Skeletal muscle tissue (tissue), 4 donors: ENCODE measurements around the gene MSI2. TPM values are rescaled to one million over a fixed set of nuclear protein-coding genes. Genes with fewer than 3 reads are reported as not detected.
A peak's percentile ranks its signal among the peaks of the same experiment; 100 is the strongest.

Source experiments
- H3K27ac ChIP-seq: one replicate; pipeline ENCODE4 v1.7.0; 2013; ENCODE audit warnings: mild to moderate bottlenecking, low read depth, low read length, inconsistent platforms
- H3K27me3 ChIP-seq, 3 donors: one replicate each; pipeline ENCODE4 v1.7.0; 2013; ENCODE audit warnings: low read length in 3 of 3; ENCODE audit not compliant: control insufficient read depth in 3 of 3, insufficient read depth in 3 of 3
- H3K36me3 ChIP-seq, 3 donors: one replicate each; pipeline ENCODE4 v1.7.0; 2013; ENCODE audit warnings: low read length in 3 of 3; ENCODE audit not compliant: control insufficient read depth in 3 of 3, insufficient read depth in 3 of 3
- H3K4me1 ChIP-seq, 3 donors: one replicate each; pipeline ENCODE4 v1.7.0; 2013; ENCODE audit warnings: low read length in 3 of 3, mild to moderate bottlenecking in 3 of 3; ENCODE audit not compliant: control insufficient read depth in 3 of 3, insufficient read depth in 3 of 3
- H3K4me3 ChIP-seq, 3 donors: one replicate each; pipeline ENCODE4 v1.7.0; 2013; ENCODE audit warnings: low read length in 3 of 3
- H3K9ac ChIP-seq, 3 donors: one replicate each; pipeline ENCODE4 v1.7.0; 2013; ENCODE audit warnings: low read length in 3 of 3, mild to moderate bottlenecking in 3 of 3, moderate library complexity in 2 of 3, low read depth in 1 of 3
- H3K9me3 ChIP-seq, 3 donors: one replicate each; pipeline ENCODE4 v1.7.0; 2013; ENCODE audit warnings: low read length in 3 of 3; ENCODE audit not compliant: control insufficient read depth in 3 of 3
- total RNA-seq: library from RNA; depleted of rRNA; stranded (reverse); fragments of >200 nt; gene quantifications from one replicate; pipeline ENCODE4 v1.2.3, GENCODE V29; 2014
- donor health status: Osteomylitis.

Gene MSI2
- total RNA-seq, 1 donor from 2014 or later, result 20.4 TPM

GRCh38 chr17:57533684-57534305 lies 277.5 kb downstream of the MSI2 start:
- H3K36me3 ChIP-seq, result peaks cover 0 to 7% (median 4%) of the 10 kb centered on the region in 3 donors
- no peaks in the 10 kb centered on the region for H3K27me3 ChIP-seq
- H3K27ac ChIP-seq, result no peak overlapping the region
- H3K9me3 ChIP-seq, result no peaks in the 10 kb centered on the region
- H3K9ac ChIP-seq, result no peak overlapping the region
- peaks cover 3 to 36% (median 23%) of the 10 kb centered on the region in 3 donors for H3K4me1 ChIP-seq
- H3K4me3 ChIP-seq, result no peak overlapping the region

GRCh38 chr17:57534863-57535248 lies 278.5 kb downstream of the MSI2 start:
- peaks cover 3 to 36% (median 23%) of the 10 kb centered on the region in 3 donors for H3K4me1 ChIP-seq
- H3K9ac ChIP-seq, result no peak overlapping the region
- H3K4me3 ChIP-seq, result no peak overlapping the region
- H3K36me3 ChIP-seq, result peaks cover 0 to 7% (median 4%) of the 10 kb centered on the region in 3 donors
- H3K9me3 ChIP-seq, result no peaks in the 10 kb centered on the region
- no peaks in the 10 kb centered on the region for H3K27me3 ChIP-seq
- H3K27ac ChIP-seq, result no peak overlapping the region

DNA sequence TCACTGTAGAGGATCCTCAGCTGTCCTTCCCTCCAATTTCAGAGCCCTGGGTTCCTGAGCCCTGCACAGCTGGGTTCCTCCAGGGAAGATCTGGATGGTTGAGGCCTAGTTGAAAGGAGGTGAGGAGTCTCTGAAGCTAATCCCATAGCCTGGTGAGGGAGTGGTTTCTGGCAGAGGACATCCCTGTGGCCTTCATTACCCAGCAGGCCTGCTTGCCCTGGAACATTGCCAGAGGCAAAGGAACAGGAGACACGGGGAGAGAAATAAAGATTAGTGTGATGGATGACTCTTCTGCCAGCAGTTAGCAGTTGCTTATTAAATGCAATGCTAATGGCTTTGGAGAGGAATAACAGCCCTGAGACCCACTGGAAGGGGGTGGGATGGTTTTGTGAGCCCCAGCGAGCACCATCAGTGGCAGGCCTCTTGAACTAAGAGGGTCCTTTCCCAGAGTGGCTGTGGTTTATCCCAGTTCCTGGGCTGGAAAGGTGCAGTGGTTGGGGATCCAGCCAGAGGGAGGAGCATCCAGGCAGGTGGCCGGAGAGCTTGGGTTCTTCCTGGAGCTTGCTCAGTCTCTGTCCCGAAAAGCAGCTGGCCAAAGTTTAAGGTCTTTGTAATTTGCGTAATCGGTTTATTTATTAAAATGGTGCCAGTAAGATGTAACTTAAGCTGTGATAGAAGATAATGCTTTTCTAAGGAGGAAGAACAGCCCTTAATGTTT lies 279.1 kb downstream of the MSI2 start:
- Histone ChIP-seq H3K4me3 (no peak overlapping the region), H3K36me3 (peaks cover 0 to 7% (median 3%) of the 10 kb centered on the region in 3 donors), H3K9me3 (no peaks in the 10 kb centered on the region), H3K27ac (no peak overlapping the region), H3K27me3 (no peaks in the 10 kb centered on the region), H3K9ac (no peak overlapping the region), H3K4me1 (peaks cover 3 to 36% (median 22%) of the 10 kb centered on the region in 3 donors)

- H3K9me3 ChIP-seq, result no peaks in the 10 kb centered on the region
- peaks cover 0 to 7% (median 2%) of the 10 kb centered on the region in 3 donors for H3K36me3 ChIP-seq
- no peak overlapping the region for H3K4me3 ChIP-seq
- H3K27ac ChIP-seq, result no peak overlapping the region
- H3K9ac ChIP-seq, result no peak overlapping the region
- peaks cover 3 to 38% (median 26%) of the 10 kb centered on the region in 3 donors for H3K4me1 ChIP-seq
- H3K27me3 ChIP-seq, result no peaks in the 10 kb centered on the region
Measured at GRCh38 chr17:57536289-57536688, 280.0 kb downstream of the MSI2 start.

GRCh38 chr17:57536789-57537523 lies 280.6 kb downstream of the MSI2 start:
- Histone ChIP-seq H3K9ac (no peak overlapping the region), H3K9me3 (no peaks in the 10 kb centered on the region), H3K27ac (no peak overlapping the region), H3K4me3 (no peak overlapping the region), H3K27me3 (no peaks in the 10 kb centered on the region), H3K4me1 (peaks cover 10 to 45% (median 33%) of the 10 kb centered on the region in 3 donors), H3K36me3 (peaks cover 0 to 7% (median 2%) of the 10 kb centered on the region in 3 donors)

GRCh38 chr17:57537524-57538410 lies 281.4 kb downstream of the MSI2 start:
- no peaks in the 10 kb centered on the region for H3K9me3 ChIP-seq
- no peaks in the 10 kb centered on the region for H3K27me3 ChIP-seq
- H3K4me3 ChIP-seq, result no peak overlapping the region
- H3K9ac ChIP-seq, result peak overlapping the region in 1 of 3 donors; percentile 11
- no peak overlapping the region for H3K27ac ChIP-seq
- peaks cover 0 to 4% (median 2%) of the 10 kb centered on the region in 3 donors for H3K36me3 ChIP-seq
- peaks cover 17 to 52% (median 41%) of the 10 kb centered on the region in 3 donors for H3K4me1 ChIP-seq

DNA sequence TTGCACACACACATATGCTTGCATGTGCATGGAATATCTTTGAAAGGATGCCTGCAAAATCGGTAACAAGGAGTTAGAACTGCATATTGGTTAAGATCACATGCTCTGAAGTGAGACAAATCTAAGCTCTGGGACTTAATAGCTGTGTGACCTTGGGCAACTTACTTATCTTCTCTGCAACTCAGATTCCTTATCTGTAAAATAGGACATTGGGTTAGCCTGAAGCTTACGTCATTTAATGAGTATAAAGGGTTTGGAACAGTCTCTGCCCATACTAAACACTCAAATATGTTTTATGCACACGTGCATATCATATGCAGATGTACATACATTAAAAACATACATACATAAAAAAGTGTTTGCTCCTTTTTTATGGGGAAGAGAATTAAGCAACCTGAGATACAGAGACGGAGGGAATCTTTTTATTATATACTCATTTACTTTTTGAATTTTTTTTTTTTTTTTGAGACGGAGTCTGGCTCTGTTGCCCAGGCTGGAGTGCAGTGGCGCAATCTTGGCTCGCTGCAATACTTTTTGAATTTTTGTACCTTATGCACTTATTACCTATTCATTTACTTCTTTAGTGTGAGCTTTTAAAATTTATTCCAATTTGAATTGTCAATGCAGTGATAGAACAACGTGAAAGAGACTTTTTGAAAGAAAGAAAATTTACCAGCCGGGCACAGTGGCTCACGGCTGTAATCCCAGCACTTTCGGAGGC lies 282.6 kb downstream of the MSI2 start:
- Histone ChIP-seq H3K27ac (no peak overlapping the region), H3K4me3 (no peak overlapping the region), H3K9me3 (no peaks in the 10 kb centered on the region), H3K9ac (no peak overlapping the region), H3K36me3 (peaks cover 0 to 2% (median 0%) of the 10 kb centered on the region in 3 donors), H3K27me3 (no peaks in the 10 kb centered on the region), H3K4me1 (peaks cover 20 to 50% (median 47%) of the 10 kb centered on the region in 3 donors)

GRCh38 chr17:57539529-57540301 lies 283.4 kb downstream of the MSI2 start:
- H3K36me3 ChIP-seq, result no peaks in the 10 kb centered on the region
- no peak overlapping the region for H3K27ac ChIP-seq
- H3K4me1 ChIP-seq, result peaks cover 20 to 56% (median 55%) of the 10 kb centered on the region in 3 donors
- H3K9me3 ChIP-seq, result no peaks in the 10 kb centered on the region
- no peak overlapping the region for H3K9ac ChIP-seq
- H3K4me3 ChIP-seq, result no peak overlapping the region
- H3K27me3 ChIP-seq, result no peaks in the 10 kb centered on the region
